GM15510 (cell line): ENCODE results near the gene ZNF470.

ENCODE experiments used
- POLR2A ChIP-seq: IDR thresholded peaks from 3 replicates; pipeline ENCODE4 v1.6.1; 2011; ENCODE audit warnings: borderline replicate concordance; ENCODE audit not compliant: insufficient read length; ENCODE audit errors: extremely low read depth

Gene ZNF470

GRCh38 chr19:56595548-56595899 lies 28.3 kb downstream of the ZNF470 start:
- TF ChIP-seq POLR2A: no peak

- no peak for TF ChIP-seq POLR2A
Measured at GRCh38 chr19:56596676-56597075, 29.4 kb downstream of the ZNF470 start.

- no peak for TF ChIP-seq POLR2A
Measured at GRCh38 chr19:56597696-56598095, 30.4 kb downstream of the ZNF470 start.

DNA sequence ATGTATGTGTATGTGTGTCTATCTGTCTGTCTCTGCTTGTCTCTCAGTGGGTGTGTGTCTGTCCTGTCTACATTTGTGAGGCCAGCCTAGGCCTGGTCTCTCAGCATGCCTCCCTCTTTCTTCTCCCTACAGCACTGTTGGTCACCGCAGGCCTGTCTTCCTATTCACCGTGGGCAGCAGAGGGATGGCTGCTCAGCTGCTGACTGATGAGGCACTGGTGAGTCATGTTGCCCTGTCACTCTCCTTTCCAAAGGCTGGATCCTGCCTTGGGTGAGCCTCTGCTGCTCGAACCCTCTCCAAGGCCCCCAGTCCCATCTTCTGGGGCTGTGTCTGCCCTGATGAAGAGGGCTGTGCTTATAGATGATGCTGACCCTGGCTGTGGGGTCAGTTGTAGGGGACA lies 34.1 kb downstream of the ZNF470 start:
- TF ChIP-seq POLR2A: no peak

GRCh38 chr19:56603829-56604228 lies 36.6 kb downstream of the ZNF470 start:
- TF ChIP-seq POLR2A: no peak

DNA sequence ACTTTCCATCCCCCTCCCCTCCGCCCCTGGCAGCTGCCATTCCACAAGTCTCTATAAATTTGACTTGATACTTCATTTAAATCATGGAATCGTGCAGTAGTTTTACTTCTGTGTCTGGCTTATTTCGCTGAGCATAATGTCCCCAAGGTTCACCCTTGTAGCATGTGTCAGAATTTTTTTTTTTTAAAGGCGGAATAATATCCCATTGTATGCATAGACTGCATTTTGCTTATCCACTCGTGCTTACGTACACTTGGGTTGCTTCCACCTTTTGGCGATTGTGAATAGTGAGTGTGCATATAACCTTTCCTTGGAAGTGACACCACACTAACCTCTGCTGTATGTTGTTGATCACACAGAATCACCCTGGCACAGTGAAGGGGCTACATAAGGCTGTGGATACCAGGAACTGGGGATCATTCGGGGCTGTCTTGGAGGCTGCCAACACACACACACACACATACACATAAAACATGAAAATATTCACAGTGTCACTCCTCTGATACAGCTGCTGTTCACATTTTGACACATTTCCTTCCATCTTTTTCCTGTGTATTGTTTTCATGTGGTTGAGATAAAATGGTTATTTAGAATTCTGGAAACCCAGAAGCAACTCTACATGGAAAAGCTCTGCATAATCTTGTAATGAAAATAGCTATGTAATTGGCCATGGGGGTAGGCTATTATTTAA lies 41.2 kb downstream of the ZNF470 start:
- no peak for TF ChIP-seq POLR2A

DNA sequence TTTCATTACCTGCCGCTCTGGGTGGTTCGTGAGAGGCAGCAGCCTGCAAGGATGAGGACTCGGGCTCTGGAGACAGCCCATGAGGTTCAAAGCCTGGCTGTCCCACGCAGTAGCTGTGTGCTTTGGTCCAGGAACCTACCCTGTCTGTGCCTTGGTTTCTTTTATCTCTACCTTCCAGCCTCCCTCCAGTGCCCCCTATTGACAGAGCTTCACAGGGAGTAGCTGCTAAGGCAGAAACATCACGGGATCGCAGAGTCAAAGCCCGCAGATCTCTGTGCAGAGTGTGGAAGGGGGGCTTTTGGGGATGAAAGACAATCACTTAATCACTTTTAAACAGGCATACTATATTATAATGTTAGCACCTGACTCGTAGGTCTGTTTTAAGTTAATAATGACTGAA lies 44.0 kb downstream of the ZNF470 start:
- no peak for TF ChIP-seq POLR2A

- TF ChIP-seq POLR2A: no peak
Measured at GRCh38 chr19:56612737-56613136, 45.5 kb downstream of the ZNF470 start.

- TF ChIP-seq POLR2A: no peak
Measured at GRCh38 chr19:56613639-56614038, 46.4 kb downstream of the ZNF470 start.

- TF ChIP-seq POLR2A: no peak
Measured at GRCh38 chr19:56617531-56617930, 50.3 kb downstream of the ZNF470 start.

DNA sequence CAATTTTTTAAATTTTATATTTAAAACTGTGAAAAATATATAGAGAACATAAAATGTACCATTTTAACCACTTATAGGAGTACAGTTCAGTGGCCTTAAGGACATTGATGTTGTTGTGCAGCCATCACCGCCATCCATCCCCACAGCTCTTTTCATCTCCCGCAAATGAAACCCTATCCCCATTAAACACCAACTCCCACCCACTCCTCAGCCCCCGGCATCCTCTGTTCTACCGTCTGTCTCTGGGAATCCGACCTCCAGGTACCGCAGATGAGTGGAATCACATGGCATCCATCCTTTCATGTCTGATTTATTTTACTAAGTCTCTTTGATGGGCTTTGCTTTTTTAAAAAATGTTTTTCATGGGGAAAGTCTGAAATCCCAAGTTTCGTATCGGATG lies 51.9 kb downstream of the ZNF470 start:
- TF ChIP-seq POLR2A: no peak

DNA sequence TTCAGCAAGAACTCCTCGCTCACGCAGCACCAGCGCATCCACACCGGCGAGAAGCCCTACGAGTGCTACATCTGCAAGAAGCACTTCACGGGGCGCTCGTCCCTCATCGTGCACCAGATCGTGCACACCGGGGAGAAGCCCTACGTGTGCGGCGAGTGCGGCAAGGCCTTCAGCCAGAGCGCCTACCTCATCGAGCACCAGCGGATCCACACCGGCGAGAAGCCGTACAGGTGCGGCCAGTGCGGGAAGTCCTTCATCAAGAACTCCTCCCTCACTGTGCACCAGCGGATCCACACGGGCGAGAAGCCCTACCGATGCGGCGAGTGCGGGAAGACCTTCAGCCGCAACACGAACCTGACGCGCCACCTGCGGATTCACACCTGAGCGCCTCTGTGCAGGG lies 55.1 kb downstream of the ZNF470 start:
- no peak for TF ChIP-seq POLR2A

DNA sequence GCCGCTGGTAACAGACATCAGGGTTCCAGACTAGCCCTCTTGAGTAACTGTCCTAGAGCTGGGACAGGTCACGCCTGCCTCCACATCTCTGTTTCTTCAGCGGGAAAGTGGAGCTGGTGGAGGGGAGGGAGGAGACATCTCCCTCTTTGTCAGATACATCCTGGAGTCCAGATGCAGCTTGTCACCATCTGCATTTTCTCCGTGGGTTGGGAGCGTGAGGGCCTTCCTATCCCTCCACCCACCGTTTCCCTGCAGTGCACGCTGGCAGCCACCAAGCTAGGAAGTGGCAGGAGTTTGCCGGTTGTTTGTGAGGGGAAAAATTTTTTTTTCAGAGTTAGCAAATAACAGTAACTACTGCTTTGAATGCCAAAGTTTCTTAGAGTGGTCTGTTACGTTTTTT lies 55.7 kb downstream of the ZNF470 start:
- no peak for TF ChIP-seq POLR2A

DNA sequence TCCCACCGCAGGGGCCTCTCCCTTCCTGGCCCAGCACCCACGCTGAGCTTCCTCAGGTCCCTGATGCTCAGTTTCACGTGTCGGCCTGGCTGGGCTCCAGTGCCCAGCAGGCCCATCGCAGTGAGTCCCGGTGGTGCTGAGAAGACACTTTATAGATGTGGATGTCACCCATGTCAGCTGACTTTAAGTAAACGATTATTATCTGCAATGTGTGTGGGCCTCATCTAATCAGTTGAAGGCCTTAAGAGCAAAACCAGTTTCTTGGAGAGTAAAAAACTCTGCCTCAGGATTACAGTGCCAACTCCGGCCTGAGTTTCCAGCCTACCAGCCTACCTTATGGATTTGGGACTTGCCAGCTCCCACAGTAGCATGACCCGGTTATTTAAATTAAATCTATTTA lies 58.4 kb downstream of the ZNF470 start:
- TF ChIP-seq POLR2A: no peak

DNA sequence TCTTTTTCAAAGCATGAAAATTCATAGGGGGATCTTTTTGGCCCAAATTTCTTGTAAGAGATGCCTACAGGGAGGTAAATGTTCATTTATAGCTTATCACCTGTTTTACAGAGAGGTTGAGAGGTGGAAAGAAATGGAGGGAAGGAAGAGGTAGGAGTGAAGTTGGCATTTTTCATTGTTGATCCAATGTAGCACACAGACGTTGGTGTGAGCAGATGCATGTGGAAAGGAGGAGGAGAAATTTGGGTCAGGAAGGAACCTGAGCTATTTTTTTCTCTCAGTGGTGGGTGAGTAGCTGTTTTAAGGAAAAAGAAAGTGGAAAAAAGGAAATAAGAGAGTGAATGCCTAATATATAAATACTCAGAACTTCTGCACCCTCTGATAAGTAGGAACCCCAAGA lies 65.8 kb downstream of the ZNF470 start:
- no peak for TF ChIP-seq POLR2A

GRCh38 chr19:56637976-56638555 lies 70.8 kb downstream of the ZNF470 start:
- TF ChIP-seq POLR2A: no peak
